ENCODE results near the gene FNDC10.
A peak's percentile ranks its signal among the peaks of the same experiment; 100 is the strongest.
"Not testable (repeated sequence)": the region's sequence is repeated elsewhere in the genome, so short reads cannot be mapped to it uniquely, and the experiment has no call there.

The FNDC10 gene

DNA sequence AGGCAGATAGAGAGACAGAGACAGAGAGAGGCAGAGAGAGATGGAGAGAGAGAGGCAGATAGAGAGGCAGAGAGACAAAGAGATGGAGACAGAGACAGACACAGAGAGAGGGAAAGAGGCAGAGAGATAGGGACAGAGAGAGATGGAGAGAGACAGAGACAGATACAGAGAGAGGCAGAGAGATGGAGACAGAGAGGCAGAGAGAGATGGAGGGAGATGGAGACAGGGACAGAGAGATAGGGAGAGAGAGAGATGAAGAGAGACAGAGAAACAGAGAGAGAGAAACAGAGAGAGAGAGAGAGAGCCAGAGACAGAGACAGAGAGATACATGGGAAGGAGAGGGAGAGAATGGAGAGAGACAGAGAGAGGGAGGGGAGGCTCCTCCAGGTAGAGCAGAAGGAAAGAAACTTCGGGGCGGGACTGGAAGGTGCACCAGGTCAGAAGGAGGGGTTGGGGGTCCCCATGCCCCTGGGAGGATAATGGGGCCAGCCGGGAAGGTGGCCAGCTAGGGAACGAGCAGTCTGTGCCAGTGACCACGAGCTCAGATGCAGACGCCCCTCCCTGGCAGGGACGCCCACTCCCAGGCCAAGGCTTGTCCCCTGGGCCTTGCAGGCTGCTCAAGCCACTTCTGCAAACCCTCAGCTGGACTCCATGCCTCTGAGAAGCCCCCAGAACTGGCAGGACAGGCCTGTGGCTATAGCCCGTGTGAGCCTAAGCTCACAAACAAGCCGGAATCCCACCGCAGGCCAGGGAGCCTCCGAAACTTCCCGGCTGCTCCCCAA lies 3.3 kb downstream of the FNDC10 start:
- no peak overlapping the region for H2AFZ ChIP-seq (ENCODE audit: low read depth, low read length)
- peaks cover 15% of the 10 kb centered on the region for H3K4me1 ChIP-seq (ENCODE audit: insufficient read depth, low read length)
- no peaks in the 10 kb centered on the region for H3K36me3 ChIP-seq (ENCODE audit: insufficient read depth, low read length)
- no peaks in the 10 kb centered on the region for H3K9me3 ChIP-seq (ENCODE audit: low read length)
- H3K27me3 ChIP-seq (ENCODE audit: insufficient read depth, low read length): no peaks in the 10 kb centered on the region
- no peak overlapping the region for H3K4me3 ChIP-seq (ENCODE audit: low read length)

DNA sequence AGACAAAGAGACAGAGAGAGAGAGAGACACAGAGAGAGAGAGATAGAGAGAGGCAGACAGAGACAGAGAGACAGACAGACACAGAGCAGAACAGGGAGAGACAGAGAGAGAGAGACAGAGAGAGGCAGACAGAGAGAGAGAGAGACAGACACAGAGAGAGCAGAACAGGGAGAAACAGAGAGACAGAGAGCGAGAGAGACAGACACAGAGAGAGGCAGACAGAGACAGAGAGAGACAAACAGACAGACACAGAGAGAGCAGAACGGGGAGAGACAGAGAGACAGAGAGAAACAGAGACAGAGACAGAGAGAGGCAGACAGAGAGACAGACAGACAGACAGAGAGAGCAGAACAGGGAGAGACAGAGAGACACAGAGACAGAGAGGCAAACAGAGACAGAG lies 4.6 kb downstream of the FNDC10 start:
- not testable (repeated sequence) for H3K27me3 ChIP-seq (ENCODE audit: insufficient read depth, low read length); H3K36me3 ChIP-seq (ENCODE audit: insufficient read depth, low read length); H3K4me3 ChIP-seq (ENCODE audit: low read length); H2AFZ ChIP-seq (ENCODE audit: low read depth, low read length); H3K9me3 ChIP-seq (ENCODE audit: low read length)
- peaks cover 12% of the 10 kb centered on the region for H3K4me1 ChIP-seq (ENCODE audit: insufficient read depth, low read length)

DNA sequence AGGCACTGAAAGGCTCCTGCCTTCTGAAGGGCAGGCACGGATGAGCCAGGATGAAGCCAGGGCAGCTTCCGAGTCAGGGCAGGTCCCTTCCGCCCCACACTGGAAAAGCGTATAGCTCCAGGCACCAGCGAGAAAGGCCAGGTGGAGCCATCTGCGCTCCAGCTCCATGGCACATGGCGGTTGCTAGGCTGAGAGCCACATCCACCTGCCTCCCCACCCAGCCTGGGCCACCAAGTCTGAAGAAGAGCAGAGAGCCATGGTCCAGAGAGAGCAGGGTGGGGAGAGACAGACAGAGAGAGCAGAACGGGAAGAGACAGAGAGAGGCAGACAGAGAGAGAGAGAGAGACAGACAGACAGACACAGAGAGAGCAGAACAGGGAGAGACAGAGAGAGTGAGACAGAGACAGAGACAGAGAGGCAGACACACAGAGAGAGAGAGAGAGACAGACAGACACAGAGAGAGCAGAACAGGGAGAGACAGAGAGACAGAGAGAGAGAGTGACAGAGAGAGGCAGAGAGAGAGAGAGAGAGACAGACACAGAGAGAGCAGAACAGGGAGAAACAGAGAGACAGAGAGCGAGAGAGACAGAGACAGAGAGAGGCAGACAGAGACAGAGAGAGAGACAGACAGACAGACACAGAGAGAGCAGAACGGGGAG lies 5.2 kb downstream of the FNDC10 start:
- no peak overlapping the region for H3K4me3 ChIP-seq (ENCODE audit: low read length)
- peaks cover 2% of the 10 kb centered on the region for H3K27me3 ChIP-seq (ENCODE audit: insufficient read depth, low read length)
- peaks cover 10% of the 10 kb centered on the region for H3K4me1 ChIP-seq (ENCODE audit: insufficient read depth, low read length)
- no peaks in the 10 kb centered on the region for H3K36me3 ChIP-seq (ENCODE audit: insufficient read depth, low read length)
- H2AFZ ChIP-seq (ENCODE audit: low read depth, low read length): no peak overlapping the region
- peaks cover 2% of the 10 kb centered on the region for H3K9me3 ChIP-seq (ENCODE audit: low read length)

DNA sequence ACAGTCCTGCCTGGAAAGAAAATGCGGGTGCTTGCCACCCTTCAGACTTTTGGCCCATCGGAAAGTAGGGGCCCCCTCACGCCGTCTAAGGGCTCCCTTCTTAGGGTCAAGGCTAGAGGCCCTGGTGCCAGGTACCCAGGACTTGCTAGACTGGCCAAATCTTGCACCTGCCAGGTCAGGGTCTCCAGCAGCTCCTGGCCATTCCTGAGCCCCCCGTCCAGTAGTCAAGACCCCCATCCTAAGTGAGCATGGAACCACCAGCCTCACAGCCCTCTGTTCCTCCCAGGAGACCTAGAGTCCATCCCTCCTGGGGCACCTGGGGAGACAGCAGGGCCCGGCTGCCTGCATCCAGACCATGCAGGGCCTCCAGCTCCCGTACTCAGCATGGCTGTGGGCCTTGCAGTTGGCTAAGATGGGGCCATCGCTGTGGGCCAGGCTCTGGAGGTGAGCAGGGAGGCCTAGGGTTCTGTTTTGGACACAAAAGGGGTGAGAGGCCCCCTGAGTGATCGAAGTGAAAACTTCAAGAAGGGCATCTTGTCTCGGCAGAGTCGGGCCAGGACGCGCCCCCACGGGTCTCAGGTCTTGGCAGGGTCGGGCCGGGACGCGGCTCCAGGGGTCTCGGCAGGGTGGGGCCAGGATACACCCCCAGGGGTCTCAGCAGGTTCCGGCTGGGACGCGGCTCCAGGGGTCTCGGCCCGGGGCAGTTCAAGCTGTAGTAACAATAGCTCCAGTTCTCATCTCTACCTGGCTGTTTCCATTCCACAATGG lies 5.9 kb downstream of the FNDC10 start:
- Histone ChIP-seq H3K36me3 (ENCODE audit: insufficient read depth, low read length) (no peaks in the 10 kb centered on the region), H3K4me3 (ENCODE audit: low read length) (no peak overlapping the region), H2AFZ (ENCODE audit: low read depth, low read length) (no peak overlapping the region), H3K27me3 (ENCODE audit: insufficient read depth, low read length) (peaks cover 2% of the 10 kb centered on the region), H3K9me3 (ENCODE audit: low read length) (peaks cover 2% of the 10 kb centered on the region), H3K4me1 (ENCODE audit: insufficient read depth, low read length) (peaks cover 10% of the 10 kb centered on the region)

DNA sequence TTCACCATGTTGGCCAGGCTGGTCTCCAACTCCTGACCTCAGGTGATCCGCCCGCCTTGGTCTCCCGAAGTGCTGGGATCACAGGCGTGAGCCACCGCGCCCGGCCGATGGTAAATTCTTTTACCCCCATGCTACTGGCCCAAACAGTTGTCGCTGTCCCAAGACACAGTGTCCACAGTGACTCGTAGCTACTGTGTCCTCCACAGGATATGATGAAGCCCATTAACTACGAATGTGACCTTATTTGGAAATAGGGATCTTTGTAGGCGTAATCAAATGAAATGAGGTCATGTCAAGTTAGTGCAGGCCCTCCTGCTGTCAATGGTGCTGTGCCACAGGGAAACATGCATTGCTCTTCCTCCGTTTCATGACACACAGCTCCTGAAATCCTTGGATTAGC lies 8.5 kb downstream of the FNDC10 start:
- H3K4me3 ChIP-seq (ENCODE audit: low read length): no peak overlapping the region
- peaks cover 2% of the 10 kb centered on the region for H3K27me3 ChIP-seq (ENCODE audit: insufficient read depth, low read length)
- no peaks in the 10 kb centered on the region for H3K36me3 ChIP-seq (ENCODE audit: insufficient read depth, low read length)
- H3K9me3 ChIP-seq (ENCODE audit: low read length): peaks cover 2% of the 10 kb centered on the region
- H2AFZ ChIP-seq (ENCODE audit: low read depth, low read length): no peak overlapping the region
- peaks cover 2% of the 10 kb centered on the region for H3K4me1 ChIP-seq (ENCODE audit: insufficient read depth, low read length)

DNA sequence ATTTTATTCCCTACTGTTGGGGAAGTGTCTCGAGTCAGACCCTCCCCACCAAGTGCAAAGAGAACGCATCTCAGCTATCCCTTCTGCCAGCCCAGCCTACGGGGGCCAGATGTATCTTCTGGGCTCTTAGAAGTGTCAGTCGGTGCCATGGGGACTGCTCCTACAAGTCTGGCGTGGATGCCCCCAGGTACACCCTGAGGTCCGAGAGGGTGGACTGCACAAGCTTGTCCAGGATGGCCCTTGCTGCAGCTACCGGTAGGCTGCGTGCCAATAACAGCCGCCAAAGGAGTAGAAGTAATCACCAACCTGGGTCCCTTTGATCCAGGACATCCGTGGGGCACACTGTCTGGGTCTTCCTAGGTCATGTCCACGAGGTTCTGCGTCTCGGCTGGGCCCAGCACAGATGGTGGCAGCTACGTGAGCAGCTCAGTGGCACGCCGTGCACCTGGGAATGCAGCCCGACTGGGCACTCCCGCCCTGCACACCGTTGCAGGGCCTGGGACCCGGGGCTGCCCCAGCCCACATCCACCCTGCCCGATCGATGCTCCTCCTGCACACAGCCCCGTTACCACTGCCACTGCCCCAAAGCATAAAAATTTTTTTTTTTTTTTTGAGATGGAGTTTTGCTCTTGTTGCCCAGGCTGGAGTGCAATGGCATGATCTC lies 16.5 kb downstream of the FNDC10 start:
- Histone ChIP-seq H3K4me1 (ENCODE audit: insufficient read depth, low read length) (peaks cover 3% of the 10 kb centered on the region), H2AFZ (ENCODE audit: low read depth, low read length) (no peak overlapping the region), H3K27me3 (ENCODE audit: insufficient read depth, low read length) (peaks cover 28% of the 10 kb centered on the region), H3K36me3 (ENCODE audit: insufficient read depth, low read length) (no peaks in the 10 kb centered on the region), H3K4me3 (ENCODE audit: low read length) (no peak overlapping the region), H3K9me3 (ENCODE audit: low read length) (peaks cover 3% of the 10 kb centered on the region)

DNA sequence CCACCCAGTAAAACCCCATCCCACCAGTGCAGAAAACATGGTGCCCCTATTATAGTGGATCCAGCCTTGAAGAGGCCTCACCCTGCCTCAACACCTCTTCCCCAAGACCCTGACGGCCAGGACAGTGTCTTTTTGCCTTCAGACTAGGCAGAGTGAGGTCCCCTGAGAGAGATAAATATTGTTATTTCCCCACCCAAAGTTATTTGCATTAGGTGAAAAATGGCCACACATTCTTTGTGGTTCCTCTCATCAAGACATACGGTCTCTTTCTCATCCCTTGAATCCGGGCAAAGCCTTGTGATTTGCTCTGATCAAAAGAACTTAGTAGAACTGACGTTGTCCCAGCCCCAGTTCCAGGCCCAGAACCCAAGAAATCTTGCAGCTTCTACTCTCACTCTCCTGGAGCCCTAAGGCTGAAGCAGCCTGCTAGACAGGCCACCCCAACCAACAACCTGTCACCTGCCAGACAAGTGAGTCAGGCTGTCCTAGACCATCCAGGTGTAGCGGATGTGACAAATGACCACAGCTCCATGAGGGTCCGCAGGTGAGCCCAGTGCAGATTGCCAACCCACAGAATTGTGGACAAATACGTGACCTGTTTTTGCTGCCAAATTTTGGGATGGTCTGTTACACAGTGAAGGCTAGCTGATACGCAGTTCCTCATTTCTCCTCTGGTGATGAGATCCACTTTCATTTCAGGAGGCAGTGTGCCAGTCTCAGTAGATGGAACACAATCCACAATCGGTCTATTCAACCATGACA lies 17.2 kb downstream of the FNDC10 start:
- H2AFZ ChIP-seq (ENCODE audit: low read depth, low read length): no peak overlapping the region
- peaks cover 3% of the 10 kb centered on the region for H3K9me3 ChIP-seq (ENCODE audit: low read length)
- H3K27me3 ChIP-seq (ENCODE audit: insufficient read depth, low read length): peaks cover 29% of the 10 kb centered on the region
- no peaks in the 10 kb centered on the region for H3K36me3 ChIP-seq (ENCODE audit: insufficient read depth, low read length)
- H3K4me3 ChIP-seq (ENCODE audit: low read length): no peak overlapping the region
- peaks cover 3% of the 10 kb centered on the region for H3K4me1 ChIP-seq (ENCODE audit: insufficient read depth, low read length)

DNA sequence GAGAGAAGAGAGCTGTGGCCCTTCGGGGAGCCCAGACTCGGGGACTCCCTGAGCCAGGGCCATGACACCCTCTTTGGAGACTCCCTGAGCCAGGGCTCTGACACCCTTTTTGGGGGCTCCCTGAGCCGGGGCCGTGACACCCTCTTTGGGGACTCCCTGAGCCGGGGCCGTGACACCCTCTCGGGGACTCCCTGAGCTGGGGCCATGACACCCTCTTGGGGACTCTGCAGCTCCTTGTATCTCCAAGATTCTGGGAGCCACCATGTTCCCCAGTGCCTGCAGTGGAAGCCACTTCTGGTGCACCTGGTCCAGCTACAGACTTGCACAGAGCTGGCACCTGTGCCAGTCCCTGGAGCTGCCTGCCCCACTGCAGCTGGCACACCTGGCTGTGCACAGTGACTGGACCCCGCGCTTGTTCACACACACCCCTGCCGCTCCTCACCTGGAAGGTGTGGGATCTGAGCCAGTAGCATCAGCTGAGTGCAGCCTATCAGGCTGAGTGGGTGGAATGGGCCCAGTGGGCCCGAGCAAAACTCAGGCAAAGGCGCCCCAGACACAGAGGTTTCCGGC lies 21.5 kb downstream of the FNDC10 start:
- Histone ChIP-seq H3K4me1 (ENCODE audit: insufficient read depth, low read length) (peaks cover 12% of the 10 kb centered on the region), H3K4me3 (ENCODE audit: low read length) (no peak overlapping the region), H3K36me3 (ENCODE audit: insufficient read depth, low read length) (no peaks in the 10 kb centered on the region), H3K27me3 (ENCODE audit: insufficient read depth, low read length) (peaks cover 22% of the 10 kb centered on the region), H3K9me3 (ENCODE audit: low read length) (peaks cover under 1% of the 10 kb centered on the region), H2AFZ (ENCODE audit: low read depth, low read length) (no peak overlapping the region)

DNA sequence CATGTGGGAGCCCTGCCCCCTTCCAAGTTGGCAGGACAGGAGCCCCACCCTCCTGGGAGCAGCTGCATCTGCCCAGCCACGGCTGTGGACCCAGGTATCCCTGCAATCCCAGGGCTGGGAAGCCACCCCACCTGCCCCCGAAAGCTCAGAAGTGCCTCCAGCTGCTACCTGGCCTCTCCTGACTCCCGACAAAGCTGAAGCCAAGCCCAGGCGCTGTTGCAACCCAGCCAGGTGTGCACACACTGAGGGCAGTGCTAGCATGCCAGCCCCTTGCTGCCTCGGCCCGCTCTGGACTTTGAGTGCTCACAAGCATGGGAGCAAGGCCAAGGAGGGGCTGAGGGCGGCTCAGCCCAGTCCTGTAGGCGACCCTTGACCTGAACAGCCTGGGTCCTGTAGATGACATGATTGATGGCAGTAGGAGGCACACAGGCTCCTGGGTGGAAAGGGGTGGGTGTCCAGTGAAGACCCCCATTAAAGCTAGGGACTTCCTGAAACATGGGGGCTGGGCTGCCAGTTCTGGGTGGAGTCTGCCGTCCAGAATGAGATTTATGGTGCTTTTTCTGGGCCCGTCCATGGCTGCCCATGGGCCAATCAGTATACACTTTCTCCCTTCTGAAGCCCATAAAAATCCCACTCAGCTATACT lies 22.4 kb downstream of the FNDC10 start:
- H3K4me3 ChIP-seq (ENCODE audit: low read length): no peak overlapping the region
- H3K9me3 ChIP-seq (ENCODE audit: low read length): no peaks in the 10 kb centered on the region
- H3K4me1 ChIP-seq (ENCODE audit: insufficient read depth, low read length): peaks cover 16% of the 10 kb centered on the region
- no peaks in the 10 kb centered on the region for H3K36me3 ChIP-seq (ENCODE audit: insufficient read depth, low read length)
- H3K27me3 ChIP-seq (ENCODE audit: insufficient read depth, low read length): peaks cover 12% of the 10 kb centered on the region
- no peak overlapping the region for H2AFZ ChIP-seq (ENCODE audit: low read depth, low read length)

DNA sequence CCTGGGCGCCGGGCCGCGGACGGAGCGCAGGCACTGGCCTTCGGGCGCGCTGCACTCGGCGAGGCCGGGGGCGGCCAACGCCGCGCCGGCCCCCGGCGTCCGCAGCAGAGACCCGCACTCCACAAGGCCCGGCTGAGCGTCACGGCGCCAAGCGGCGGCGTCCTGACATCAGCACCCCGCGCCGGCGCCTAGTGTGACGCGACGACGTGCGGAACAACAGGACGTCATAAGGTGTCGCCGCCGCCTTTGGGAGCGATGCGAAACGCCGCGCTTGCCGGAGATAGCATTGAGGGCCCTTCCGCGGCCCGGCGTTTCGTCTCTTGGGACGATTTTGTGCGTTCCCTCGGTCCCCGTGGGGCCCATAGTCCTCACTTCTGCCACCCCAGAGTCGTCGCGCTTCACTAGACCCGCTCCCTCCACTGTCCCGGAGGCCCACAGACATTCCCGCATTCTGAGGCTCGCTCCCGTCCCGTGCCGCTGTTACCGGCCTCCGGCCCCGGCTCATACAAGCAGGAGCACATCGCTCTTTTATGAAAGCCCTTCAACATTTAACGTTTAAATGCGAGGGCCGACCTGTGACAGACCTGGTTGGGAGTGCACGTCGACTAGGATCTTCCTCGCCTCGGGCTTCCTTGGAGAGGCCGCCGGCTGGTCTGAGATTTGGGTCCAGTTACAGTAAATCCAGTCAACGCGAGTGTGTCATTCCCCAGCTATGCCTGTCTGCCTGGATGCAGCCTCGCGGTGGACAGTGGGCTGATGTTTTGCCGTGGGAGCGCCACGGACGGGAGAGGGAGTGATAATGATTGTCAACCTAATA lies 25.0 kb downstream of the FNDC10 start, which contains the start of gene SSU72:
Gene SSU72, minus strand, starts transcription at position 143 of the 817 bp plus-strand sequence. CDS start 306 bp downstream, outside the sequence.
- Histone ChIP-seq H2AFZ (ENCODE audit: low read depth, low read length) (peak within 1 kb of the TSS; percentile 30), H3K4me1 (ENCODE audit: insufficient read depth, low read length) (peaks cover 13% of the 10 kb centered on the region), H3K27me3 (ENCODE audit: insufficient read depth, low read length) (peaks cover 7% of the 10 kb centered on the region), H3K36me3 (ENCODE audit: insufficient read depth, low read length) (peaks cover 5% of the 10 kb centered on the region), H3K4me3 (ENCODE audit: low read length) (peak within 1 kb of the TSS; percentile 88), H3K9me3 (ENCODE audit: low read length) (no peaks in the 10 kb centered on the region)
